Measurements from ENCODE around the gene SETD5. TPM values are rescaled to one million over a fixed set of nuclear protein-coding genes. Genes with fewer than 3 reads are reported as not detected.

The SETD5 gene
- total and polyA plus RNA-seq, 7 donors, result 8.6 to 149 (median 69.9) TPM

GRCh38 chr3:9369508-9369907, 27.9 kb upstream of the SETD5 start:
- 87 to 97% methylated on average over 1 of the region's 1 CpG for WGBS, 2 donors
- no peak for TF ChIP-seq POLR2A (IDR thresholded peaks at IDR 0.05)
- no peak for TF ChIP-seq CTCF (IDR thresholded peaks at IDR 0.05)
- TF ChIP-seq POLR2AphosphoS5 (IDR thresholded peaks at IDR 0.05), result no peak
- no peak for TF ChIP-seq EP300 (IDR thresholded peaks at IDR 0.05)
- Histone ChIP-seq H3K9me3 (no peaks in the 10 kb centered on the region), H3K36me3 (peaks cover 15 to 95% (median 35%) of the 10 kb centered on the region in 4 donors), H3K27ac (no peak overlapping the region), H3K27me3 (no peaks in the 10 kb centered on the region), H3K4me3 (no peak overlapping the region), H3K4me1 (peaks cover 0 to 8% (median 6%) of the 10 kb centered on the region in 4 donors)
- intact Hi-C loops (cut with DNase I), result no loop called here
- DNase-seq, result no peak

GRCh38 chr3:9373465-9373864, 23.9 kb upstream of the SETD5 start:
- no peak for DNase-seq
- Histone ChIP-seq H3K4me3 (no peak overlapping the region), H3K27me3 (no peaks in the 10 kb centered on the region), H3K4me1 (no peaks in the 10 kb centered on the region), H3K36me3 (peaks cover 19 to 99% (median 36%) of the 10 kb centered on the region in 4 donors), H3K27ac (no peak overlapping the region), H3K9me3 (no peaks in the 10 kb centered on the region)
- intact Hi-C loops (cut with DNase I), result no loop called here
- 77 to 91% methylated on average over 3 of the region's 3 CpGs for WGBS, 2 donors
- TF ChIP-seq EP300 (IDR thresholded peaks at IDR 0.05) (no peak), CTCF (IDR thresholded peaks at IDR 0.05) (no peak), POLR2A (IDR thresholded peaks at IDR 0.05) (no peak), POLR2AphosphoS5 (IDR thresholded peaks at IDR 0.05) (no peak)

- intact Hi-C loops (cut with DNase I), result no loop called here
- TF ChIP-seq EP300 (IDR thresholded peaks at IDR 0.05), result no peak
- TF ChIP-seq CTCF (IDR thresholded peaks at IDR 0.05), result no peak
- no peak for TF ChIP-seq POLR2AphosphoS5 (IDR thresholded peaks at IDR 0.05)
- TF ChIP-seq POLR2A (IDR thresholded peaks at IDR 0.05), result no peak
- H3K9me3 ChIP-seq, result no peaks in the 10 kb centered on the region
- 97 to 98% methylated on average over 1 of the region's 1 CpG for WGBS, 2 donors
- no peak overlapping the region for H3K4me3 ChIP-seq
- no peak overlapping the region for H3K27ac ChIP-seq
- peaks cover 18 to 90% (median 35%) of the 10 kb centered on the region in 4 donors for H3K36me3 ChIP-seq
- no peaks in the 10 kb centered on the region for H3K4me1 ChIP-seq
- H3K27me3 ChIP-seq, result no peaks in the 10 kb centered on the region
- DNase-seq, result no peak
Observed at GRCh38 chr3:9377981-9378380, 19.4 kb upstream of the SETD5 start.

GRCh38 chr3:9379327-9379726, 18.1 kb upstream of the SETD5 start:
- no peaks in the 10 kb centered on the region for H3K9me3 ChIP-seq
- WGBS, 2 donors, result 67 to 71% methylated on average over 4 of the region's 4 CpGs
- H3K27ac ChIP-seq, result no peak overlapping the region
- TF ChIP-seq EP300 (IDR thresholded peaks at IDR 0.05), result no peak
- TF ChIP-seq POLR2A (IDR thresholded peaks at IDR 0.05), result no peak
- no peak for TF ChIP-seq CTCF (IDR thresholded peaks at IDR 0.05)
- no peak for TF ChIP-seq POLR2AphosphoS5 (IDR thresholded peaks at IDR 0.05)
- no peaks in the 10 kb centered on the region for H3K4me1 ChIP-seq
- intact Hi-C loops (cut with DNase I), result no loop called here
- no peaks in the 10 kb centered on the region for H3K27me3 ChIP-seq
- no peak overlapping the region for H3K4me3 ChIP-seq
- no peak for DNase-seq
- H3K36me3 ChIP-seq, result peaks cover 17 to 89% (median 35%) of the 10 kb centered on the region in 4 donors

GRCh38 chr3:9380014-9380413, 17.4 kb upstream of the SETD5 start:
- no peaks in the 10 kb centered on the region for H3K4me1 ChIP-seq
- 77 to 86% methylated on average over 3 of the region's 3 CpGs for WGBS, 2 donors
- TF ChIP-seq CTCF (IDR thresholded peaks at IDR 0.05) (no peak), POLR2AphosphoS5 (IDR thresholded peaks at IDR 0.05) (no peak), POLR2A (IDR thresholded peaks at IDR 0.05) (no peak), EP300 (IDR thresholded peaks at IDR 0.05) (no peak)
- intact Hi-C loops (cut with DNase I), result no loop called here
- no peaks in the 10 kb centered on the region for H3K27me3 ChIP-seq
- no peak overlapping the region for H3K27ac ChIP-seq
- no peak for DNase-seq
- H3K4me3 ChIP-seq, result no peak overlapping the region
- no peaks in the 10 kb centered on the region for H3K9me3 ChIP-seq
- peaks cover 10 to 89% (median 33%) of the 10 kb centered on the region in 4 donors for H3K36me3 ChIP-seq
